HEK293 (cell line): ENCODE measurements around the gene NUFIP1.

ENCODE experiments used
- AEBP2 ChIP-seq: fragments of 450-650 bp; formaldehyde crosslinking; IDR thresholded peaks from 2 replicates; pipeline ENCODE4 v1.5.1; 2016; ENCODE audit warnings: missing biosample characterization, missing genetic modification characterization, borderline replicate concordance
- CTCF ChIP-seq: fragments of 450-650 bp; formaldehyde crosslinking; IDR thresholded peaks from 2 replicates; pipeline ENCODE4 v1.5.1; 2016; ENCODE audit warnings: missing biosample characterization, missing genetic modification characterization
- HIC1 ChIP-seq: fragments of 450-650 bp; formaldehyde crosslinking; IDR thresholded peaks from 2 replicates; pipeline ENCODE4 v1.5.1; 2016; ENCODE audit warnings: missing biosample characterization, missing genetic modification characterization
- MZF1 ChIP-seq: fragments of 450-650 bp; formaldehyde crosslinking; IDR thresholded peaks from 2 replicates; pipeline ENCODE4 v1.5.1; 2017; ENCODE audit warnings: missing biosample characterization, missing genetic modification characterization, borderline replicate concordance
- PRDM4 ChIP-seq: fragments of 450-650 bp; formaldehyde crosslinking; IDR thresholded peaks from 2 replicates; pipeline ENCODE4 v1.5.1; 2017; ENCODE audit warnings: missing biosample characterization, missing genetic modification characterization
- REST ChIP-seq: fragments of 450-650 bp; formaldehyde crosslinking; IDR thresholded peaks from 2 replicates; pipeline ENCODE4 v1.5.1; 2016; ENCODE audit warnings: missing biosample characterization, missing genetic modification characterization
- ZBTB21 ChIP-seq: fragments of 450-650 bp; formaldehyde crosslinking; IDR thresholded peaks from 2 replicates; pipeline ENCODE4 v1.5.1; 2017; ENCODE audit warnings: missing biosample characterization, missing genetic modification characterization
- ZBTB7A ChIP-seq: fragments of 450-650 bp; formaldehyde crosslinking; IDR thresholded peaks from 2 replicates; pipeline ENCODE4 v1.5.1; 2016; ENCODE audit warnings: low read depth, missing biosample characterization, missing genetic modification characterization
- ZIC2 ChIP-seq: fragments of 450-650 bp; formaldehyde crosslinking; IDR thresholded peaks from 2 replicates; pipeline ENCODE4 v1.5.1; 2016; ENCODE audit warnings: missing biosample characterization, missing genetic modification characterization
- ZNF121 ChIP-seq: fragments of 450-650 bp; formaldehyde crosslinking; IDR thresholded peaks from 2 replicates; pipeline ENCODE4 v1.5.1; 2016; ENCODE audit warnings: missing biosample characterization, missing genetic modification characterization
- ZNF132 ChIP-seq: fragments of 450-650 bp; formaldehyde crosslinking; IDR thresholded peaks from 2 replicates; pipeline ENCODE4 v1.5.1; 2017; ENCODE audit warnings: missing biosample characterization, missing genetic modification characterization, borderline replicate concordance
- ZNF221 ChIP-seq: fragments of 450-650 bp; formaldehyde crosslinking; IDR thresholded peaks from 2 replicates; pipeline ENCODE4 v1.5.1; 2017; ENCODE audit warnings: missing biosample characterization, missing genetic modification characterization, borderline replicate concordance
- ZNF223 ChIP-seq: fragments of 450-650 bp; formaldehyde crosslinking; IDR thresholded peaks from 2 replicates; pipeline ENCODE4 v1.5.1; 2016; ENCODE audit warnings: missing biosample characterization, missing genetic modification characterization
- ZNF354C ChIP-seq: fragments of 450-650 bp; formaldehyde crosslinking; IDR thresholded peaks from 2 replicates; pipeline ENCODE4 v1.5.1; 2016; ENCODE audit warnings: missing biosample characterization, missing genetic modification characterization, low read depth, borderline replicate concordance
- ZNF449 ChIP-seq: fragments of 450-650 bp; formaldehyde crosslinking; IDR thresholded peaks from 2 replicates; pipeline ENCODE4 v1.5.1; 2017; ENCODE audit warnings: missing biosample characterization, mild to moderate bottlenecking, missing genetic modification characterization, moderate library complexity
- ZNF510 ChIP-seq: fragments of 450-650 bp; formaldehyde crosslinking; IDR thresholded peaks from 2 replicates; pipeline ENCODE4 v1.5.1; 2018; ENCODE audit warnings: mild to moderate bottlenecking, missing genetic modification characterization, missing biosample characterization; ENCODE audit not compliant: insufficient replicate concordance
- ZNF513 ChIP-seq: fragments of 450-650 bp; IDR thresholded peaks from 2 replicates; pipeline ENCODE4 v1.5.1; 2018; ENCODE audit warnings: missing biosample characterization, missing genetic modification characterization
- ZNF548 ChIP-seq: fragments of 450-650 bp; formaldehyde crosslinking; IDR thresholded peaks from 2 replicates; pipeline ENCODE4 v1.5.1; 2016; ENCODE audit warnings: missing biosample characterization, missing genetic modification characterization
- ZNF580 ChIP-seq: fragments of 450-650 bp; formaldehyde crosslinking; IDR thresholded peaks from 2 replicates; pipeline ENCODE4 v1.5.1; 2016; ENCODE audit warnings: missing biosample characterization, missing genetic modification characterization
- ZNF654 ChIP-seq: fragments of 450-650 bp; formaldehyde crosslinking; IDR thresholded peaks from 2 replicates; pipeline ENCODE4 v1.5.1; 2016; ENCODE audit warnings: low read depth, missing biosample characterization, missing genetic modification characterization
- ZNF670 ChIP-seq: fragments of 450-650 bp; formaldehyde crosslinking; IDR thresholded peaks from 2 replicates; pipeline ENCODE4 v1.5.1; 2016; ENCODE audit warnings: missing biosample characterization, missing genetic modification characterization, low read depth
- ZNF791 ChIP-seq: fragments of 450-650 bp; formaldehyde crosslinking; IDR thresholded peaks from 2 replicates; pipeline ENCODE4 v1.5.1; 2016; ENCODE audit warnings: missing biosample characterization, missing genetic modification characterization

NUFIP1 gene

GRCh38 chr13:44918326-44919103 is 70.8 kb downstream of the NUFIP1 start (continued):
- TF ChIP-seq ZNF354C (tag by site-specific recombination) = no peak
- peak; percentile 86 for TF ChIP-seq HIC1 (tag by site-specific recombination)
- TF ChIP-seq MZF1 (tag by site-specific recombination) = no peak
- no peak for TF ChIP-seq ZBTB7A
- no peak for TF ChIP-seq PRDM4
- no peak for TF ChIP-seq ZNF121 (tag by site-specific recombination)
- TF ChIP-seq ZNF791 (tag by site-specific recombination) = no peak
- no peak for TF ChIP-seq REST (tag by site-specific recombination)
- TF ChIP-seq ZNF654 = no peak
- peak; percentile 48 for TF ChIP-seq ZIC2
- no peak for TF ChIP-seq ZNF510
- TF ChIP-seq ZNF449 = no peak
- TF ChIP-seq CTCF (tag by site-specific recombination) = no peak; the same call in 1 of the 2 replicates
- no peak for TF ChIP-seq ZNF221
- no peak for TF ChIP-seq ZNF513 (tag by site-specific recombination)
- no peak for TF ChIP-seq ZNF580 (tag by site-specific recombination)
- no peak for TF ChIP-seq ZNF548 (tag by site-specific recombination)
- no peak for TF ChIP-seq ZNF223 (tag by site-specific recombination)
- TF ChIP-seq ZNF670 (tag by site-specific recombination) = no peak
- TF ChIP-seq AEBP2 = no peak
- no peak for TF ChIP-seq ZNF132 (tag by site-specific recombination)
- TF ChIP-seq ZBTB21 (tag by site-specific recombination) = no peak
